ENCODE results near the gene CORO1C.

Gene CORO1C

GRCh38 chr12:108598553-108599250 is 132.6 kb downstream of the CORO1C start:
- DNase-seq (no peak), ATAC-seq (no peak)

GRCh38 chr12:108597559-108598471 is 133.5 kb downstream of the CORO1C start, which contains the start of gene TMEM119:
TSS of gene TMEM119 (minus strand) at chr12:108598084. CDS start at chr12:108592383, 5,701 bp downstream.
- DNase-seq (no peak), ATAC-seq (no peak)

GRCh38 chr12:108596854-108597558 is 134.3 kb downstream of the CORO1C start:
- ATAC-seq (no peak), DNase-seq (no peak)

DNA sequence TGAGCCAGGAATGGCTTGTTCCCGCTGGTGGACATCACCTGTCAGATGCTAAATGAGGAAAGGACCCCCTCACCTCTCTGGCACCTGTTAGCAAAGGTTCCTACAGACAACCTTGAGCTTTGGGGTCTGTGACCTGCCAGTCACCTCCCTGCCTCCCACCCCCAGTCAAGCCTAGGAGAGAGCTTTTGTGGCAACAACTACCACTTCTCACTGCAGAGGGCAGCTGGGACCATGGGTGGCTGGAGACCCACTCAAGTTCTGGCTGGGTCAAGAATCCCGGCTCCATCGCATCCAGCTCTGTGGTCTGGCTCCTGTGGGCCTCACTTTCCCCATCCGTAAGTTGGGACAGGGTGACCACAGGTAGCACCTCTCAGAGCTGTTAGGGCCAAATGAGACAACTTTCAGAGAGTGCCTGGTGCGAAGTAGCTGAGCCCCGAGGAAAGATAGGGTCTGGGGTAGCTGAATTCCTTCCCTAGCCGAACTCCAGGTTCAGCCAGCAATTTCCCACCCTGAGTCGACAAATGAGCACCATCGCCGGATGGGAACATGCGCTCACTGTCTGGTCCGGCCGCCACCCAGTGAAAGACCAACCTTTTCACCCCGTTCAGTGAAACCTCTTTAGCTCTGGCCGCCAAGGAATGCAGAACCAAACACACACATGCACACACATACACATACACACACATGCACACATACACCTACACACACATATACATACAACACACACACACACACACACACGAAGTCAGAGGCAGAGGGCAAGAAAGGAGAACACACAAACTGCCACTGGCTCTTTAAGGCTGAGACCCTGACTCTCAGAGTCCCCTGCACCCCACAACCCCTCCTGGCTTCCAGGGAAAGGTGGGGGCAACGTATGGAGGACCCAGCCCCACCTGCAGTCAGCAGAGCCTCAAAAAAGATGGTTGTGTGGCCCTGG is 135.3 kb downstream of the CORO1C start:
- ATAC-seq, result no peak

More for the DNA sequence above, 135.3 kb downstream of the CORO1C start:
- no peak for DNase-seq

Measured in stimulated activated naive CD8-positive, alpha-beta T cell treated with anti-CD3 and anti-CD28 coated beads, Interleukin-15, Interleukin-2, amounts not matched to agents 100 U/mL and 50 U/mL, for 24 hours (primary cell).